A549 (cell line): Measurements from ENCODE around the gene POLR2F.

Source experiments
- CEBPB ChIP-seq, 2 experiments: fragments of >200 bp in 1 of 2; sonication (Bioruptor Twin) in 1 of 2; formaldehyde crosslinking in 1 of 2; IDR thresholded peaks; 2 replicates each; pipeline ENCODE4 v1.6.1; 2012 to 2016
- CHD2 ChIP-seq: fragments of 150-350 bp; IDR thresholded peaks from 2 replicates; pipeline ENCODE4 v1.6.1; 2014; ENCODE audit warnings: low read length; ENCODE audit not compliant: partially characterized antibody
- ESRRA ChIP-seq: fragments of 150-350 bp; IDR thresholded peaks from 2 replicates; pipeline ENCODE4 v1.6.1; 2014; ENCODE audit warnings: mild to moderate bottlenecking, low read length, borderline replicate concordance
- JUNB ChIP-seq: fragments of >200 bp; sonication (Bioruptor Twin); formaldehyde crosslinking; IDR thresholded peaks from 2 replicates; pipeline ENCODE4 v1.6.1; 2016
- MYC ChIP-seq: IDR thresholded peaks from 2 replicates; pipeline ENCODE4 v1.6.1; 2012; ENCODE audit warnings: mild to moderate bottlenecking, inconsistent platforms, low read length, improper control_type of control experiment, borderline replicate concordance
- POLR2A ChIP-seq: IDR thresholded peaks from 2 replicates; pipeline ENCODE4 v1.6.1; 2012; ENCODE audit warnings: mild to moderate bottlenecking, low read length
- SREBF2 ChIP-seq: fragments of 450-650 bp; IDR thresholded peaks from 2 replicates; pipeline ENCODE4 v1.6.1; 2014; ENCODE audit warnings: mild to moderate bottlenecking, moderate library complexity
- TF ChIP-seq, protein P1 (sequence below): fragments of >200 bp; sonication (Bioruptor Twin); formaldehyde crosslinking; IDR thresholded peaks from 3 replicates; pipeline ENCODE4 v1.5.1; 2016
- TF ChIP-seq, protein P2 (sequence below): IDR thresholded peaks from 2 replicates; pipeline ENCODE4 v1.6.1; 2012; ENCODE audit warnings: low read depth, borderline replicate concordance
- TF ChIP-seq, protein P3 (sequence below): IDR thresholded peaks from 2 replicates; pipeline ENCODE4 v1.6.1; 2012
- TF ChIP-seq, protein P4 (sequence below): fragments of 450-650 bp; IDR thresholded peaks from 2 replicates; pipeline ENCODE4 v1.6.1; 2014; ENCODE audit warnings: antibody characterized with exemption
- TF ChIP-seq, protein P5 (sequence below): fragments of 200-600 bp; sonication (generic); IDR thresholded peaks from 2 replicates; pipeline ENCODE4 v1.6.1; 2016; ENCODE audit warnings: antibody characterized with exemption, mild to moderate bottlenecking, moderate library complexity

DNA sequence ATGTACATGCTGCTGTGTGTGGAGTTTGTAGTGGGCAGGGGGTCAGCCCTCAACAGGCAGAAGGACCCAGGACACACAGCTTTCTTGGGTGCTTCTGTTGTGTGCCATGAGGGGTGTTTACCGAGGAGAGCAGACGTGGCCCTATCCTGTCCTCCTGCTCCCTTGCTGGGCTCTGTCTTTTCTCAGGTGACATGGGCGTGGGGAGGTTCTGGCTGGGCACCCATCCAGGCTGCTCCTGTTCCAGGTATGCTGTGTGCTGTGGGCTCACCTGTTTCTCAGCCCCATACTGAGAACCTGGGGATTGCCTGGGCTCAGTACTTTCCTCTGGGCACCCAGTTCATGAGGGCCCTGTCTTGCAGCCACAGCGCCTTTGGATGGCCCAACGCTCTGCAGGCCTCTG is 24.1 kb upstream of the POLR2F start:
- no peak for TF ChIP-seq POLR2A
- TF ChIP-seq, protein P1, sequence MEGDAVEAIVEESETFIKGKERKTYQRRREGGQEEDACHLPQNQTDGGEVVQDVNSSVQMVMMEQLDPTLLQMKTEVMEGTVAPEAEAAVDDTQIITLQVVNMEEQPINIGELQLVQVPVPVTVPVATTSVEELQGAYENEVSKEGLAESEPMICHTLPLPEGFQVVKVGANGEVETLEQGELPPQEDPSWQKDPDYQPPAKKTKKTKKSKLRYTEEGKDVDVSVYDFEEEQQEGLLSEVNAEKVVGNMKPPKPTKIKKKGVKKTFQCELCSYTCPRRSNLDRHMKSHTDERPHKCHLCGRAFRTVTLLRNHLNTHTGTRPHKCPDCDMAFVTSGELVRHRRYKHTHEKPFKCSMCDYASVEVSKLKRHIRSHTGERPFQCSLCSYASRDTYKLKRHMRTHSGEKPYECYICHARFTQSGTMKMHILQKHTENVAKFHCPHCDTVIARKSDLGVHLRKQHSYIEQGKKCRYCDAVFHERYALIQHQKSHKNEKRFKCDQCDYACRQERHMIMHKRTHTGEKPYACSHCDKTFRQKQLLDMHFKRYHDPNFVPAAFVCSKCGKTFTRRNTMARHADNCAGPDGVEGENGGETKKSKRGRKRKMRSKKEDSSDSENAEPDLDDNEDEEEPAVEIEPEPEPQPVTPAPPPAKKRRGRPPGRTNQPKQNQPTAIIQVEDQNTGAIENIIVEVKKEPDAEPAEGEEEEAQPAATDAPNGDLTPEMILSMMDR = no peak
- no peak for TF ChIP-seq JUNB
- no peak for TF ChIP-seq CHD2
- TF ChIP-seq CEBPB (IDR thresholded peaks at IDR 0.05) = no peak
- TF ChIP-seq, protein P2, sequence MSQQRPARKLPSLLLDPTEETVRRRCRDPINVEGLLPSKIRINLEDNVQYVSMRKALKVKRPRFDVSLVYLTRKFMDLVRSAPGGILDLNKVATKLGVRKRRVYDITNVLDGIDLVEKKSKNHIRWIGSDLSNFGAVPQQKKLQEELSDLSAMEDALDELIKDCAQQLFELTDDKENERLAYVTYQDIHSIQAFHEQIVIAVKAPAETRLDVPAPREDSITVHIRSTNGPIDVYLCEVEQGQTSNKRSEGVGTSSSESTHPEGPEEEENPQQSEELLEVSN = no peak
- TF ChIP-seq, protein P3, sequence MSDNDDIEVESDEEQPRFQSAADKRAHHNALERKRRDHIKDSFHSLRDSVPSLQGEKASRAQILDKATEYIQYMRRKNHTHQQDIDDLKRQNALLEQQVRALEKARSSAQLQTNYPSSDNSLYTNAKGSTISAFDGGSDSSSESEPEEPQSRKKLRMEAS = no peak
- TF ChIP-seq, protein P4, sequence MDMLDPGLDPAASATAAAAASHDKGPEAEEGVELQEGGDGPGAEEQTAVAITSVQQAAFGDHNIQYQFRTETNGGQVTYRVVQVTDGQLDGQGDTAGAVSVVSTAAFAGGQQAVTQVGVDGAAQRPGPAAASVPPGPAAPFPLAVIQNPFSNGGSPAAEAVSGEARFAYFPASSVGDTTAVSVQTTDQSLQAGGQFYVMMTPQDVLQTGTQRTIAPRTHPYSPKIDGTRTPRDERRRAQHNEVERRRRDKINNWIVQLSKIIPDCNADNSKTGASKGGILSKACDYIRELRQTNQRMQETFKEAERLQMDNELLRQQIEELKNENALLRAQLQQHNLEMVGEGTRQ = no peak
- TF ChIP-seq, protein P5, sequence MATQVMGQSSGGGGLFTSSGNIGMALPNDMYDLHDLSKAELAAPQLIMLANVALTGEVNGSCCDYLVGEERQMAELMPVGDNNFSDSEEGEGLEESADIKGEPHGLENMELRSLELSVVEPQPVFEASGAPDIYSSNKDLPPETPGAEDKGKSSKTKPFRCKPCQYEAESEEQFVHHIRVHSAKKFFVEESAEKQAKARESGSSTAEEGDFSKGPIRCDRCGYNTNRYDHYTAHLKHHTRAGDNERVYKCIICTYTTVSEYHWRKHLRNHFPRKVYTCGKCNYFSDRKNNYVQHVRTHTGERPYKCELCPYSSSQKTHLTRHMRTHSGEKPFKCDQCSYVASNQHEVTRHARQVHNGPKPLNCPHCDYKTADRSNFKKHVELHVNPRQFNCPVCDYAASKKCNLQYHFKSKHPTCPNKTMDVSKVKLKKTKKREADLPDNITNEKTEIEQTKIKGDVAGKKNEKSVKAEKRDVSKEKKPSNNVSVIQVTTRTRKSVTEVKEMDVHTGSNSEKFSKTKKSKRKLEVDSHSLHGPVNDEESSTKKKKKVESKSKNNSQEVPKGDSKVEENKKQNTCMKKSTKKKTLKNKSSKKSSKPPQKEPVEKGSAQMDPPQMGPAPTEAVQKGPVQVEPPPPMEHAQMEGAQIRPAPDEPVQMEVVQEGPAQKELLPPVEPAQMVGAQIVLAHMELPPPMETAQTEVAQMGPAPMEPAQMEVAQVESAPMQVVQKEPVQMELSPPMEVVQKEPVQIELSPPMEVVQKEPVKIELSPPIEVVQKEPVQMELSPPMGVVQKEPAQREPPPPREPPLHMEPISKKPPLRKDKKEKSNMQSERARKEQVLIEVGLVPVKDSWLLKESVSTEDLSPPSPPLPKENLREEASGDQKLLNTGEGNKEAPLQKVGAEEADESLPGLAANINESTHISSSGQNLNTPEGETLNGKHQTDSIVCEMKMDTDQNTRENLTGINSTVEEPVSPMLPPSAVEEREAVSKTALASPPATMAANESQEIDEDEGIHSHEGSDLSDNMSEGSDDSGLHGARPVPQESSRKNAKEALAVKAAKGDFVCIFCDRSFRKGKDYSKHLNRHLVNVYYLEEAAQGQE = no peak
- no peak for TF ChIP-seq ESRRA
- TF ChIP-seq MYC = no peak
- no peak for TF ChIP-seq SREBF2
